GM03348 (cell line): ENCODE measurements around the gene ARHGAP24.
A peak's percentile ranks its signal among the peaks of the same experiment; 100 is the strongest.
"Not testable (repeated sequence)": the region's sequence is repeated elsewhere in the genome, so short reads cannot be mapped to it uniquely, and the experiment has no call there.

Experiments
- DNase-seq: peaks from one replicate; pipeline ENCODE4 v3.0.0; 2012; ENCODE audit warnings: low spot score

ARHGAP24 gene

DNA sequence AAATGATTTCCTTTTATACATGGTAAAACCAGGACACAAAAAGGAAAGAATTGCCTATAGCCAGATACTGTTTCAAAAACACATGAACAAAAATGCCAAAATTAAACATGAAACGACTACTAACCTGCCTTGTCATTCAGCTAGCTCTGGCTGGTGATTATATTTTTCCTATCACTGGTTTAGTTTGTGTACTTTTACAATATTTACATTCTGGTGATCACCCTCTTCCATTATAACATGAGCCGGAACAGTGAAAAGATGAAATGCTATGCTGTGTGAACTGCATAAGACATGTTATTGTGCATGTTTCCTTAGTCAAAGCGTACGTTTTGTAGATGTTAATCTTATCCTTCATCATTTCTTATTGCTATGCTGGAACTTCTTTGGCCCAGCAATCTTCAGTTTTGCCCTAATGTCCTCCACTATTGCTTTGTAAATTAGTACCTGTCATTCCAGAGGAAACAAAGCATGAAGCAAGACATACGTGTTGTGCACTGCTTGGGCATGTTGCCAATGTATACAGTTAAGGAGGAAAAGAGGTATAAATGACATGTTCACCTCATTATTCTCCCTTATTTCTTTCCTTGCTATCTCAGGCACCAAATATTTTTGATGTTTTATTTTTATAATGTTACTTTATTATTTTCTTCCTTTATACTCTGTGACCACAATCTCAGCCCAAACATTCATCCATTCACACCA lies 386.3 kb downstream of the ARHGAP24 start:
- no peak for DNase-seq

DNA sequence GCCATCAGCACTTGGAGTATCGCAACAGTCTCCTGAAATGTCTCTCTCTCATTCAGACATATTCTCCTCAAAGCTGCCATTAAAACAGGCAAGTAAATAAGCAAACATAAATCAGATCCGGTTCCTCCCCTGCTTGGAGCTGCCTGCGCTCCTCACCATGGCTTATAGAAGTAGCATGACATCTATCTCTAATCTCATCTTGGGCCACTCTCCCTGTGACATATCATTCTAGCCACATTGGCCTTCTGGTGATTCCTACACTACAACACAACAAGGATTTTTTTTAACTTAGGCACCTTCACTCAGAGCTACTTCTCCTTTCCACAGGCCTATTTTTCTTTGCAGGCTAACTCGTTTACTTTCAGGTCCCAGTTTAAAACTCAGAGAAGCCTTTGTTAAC lies 387.9 kb downstream of the ARHGAP24 start:
- no peak for DNase-seq

DNA sequence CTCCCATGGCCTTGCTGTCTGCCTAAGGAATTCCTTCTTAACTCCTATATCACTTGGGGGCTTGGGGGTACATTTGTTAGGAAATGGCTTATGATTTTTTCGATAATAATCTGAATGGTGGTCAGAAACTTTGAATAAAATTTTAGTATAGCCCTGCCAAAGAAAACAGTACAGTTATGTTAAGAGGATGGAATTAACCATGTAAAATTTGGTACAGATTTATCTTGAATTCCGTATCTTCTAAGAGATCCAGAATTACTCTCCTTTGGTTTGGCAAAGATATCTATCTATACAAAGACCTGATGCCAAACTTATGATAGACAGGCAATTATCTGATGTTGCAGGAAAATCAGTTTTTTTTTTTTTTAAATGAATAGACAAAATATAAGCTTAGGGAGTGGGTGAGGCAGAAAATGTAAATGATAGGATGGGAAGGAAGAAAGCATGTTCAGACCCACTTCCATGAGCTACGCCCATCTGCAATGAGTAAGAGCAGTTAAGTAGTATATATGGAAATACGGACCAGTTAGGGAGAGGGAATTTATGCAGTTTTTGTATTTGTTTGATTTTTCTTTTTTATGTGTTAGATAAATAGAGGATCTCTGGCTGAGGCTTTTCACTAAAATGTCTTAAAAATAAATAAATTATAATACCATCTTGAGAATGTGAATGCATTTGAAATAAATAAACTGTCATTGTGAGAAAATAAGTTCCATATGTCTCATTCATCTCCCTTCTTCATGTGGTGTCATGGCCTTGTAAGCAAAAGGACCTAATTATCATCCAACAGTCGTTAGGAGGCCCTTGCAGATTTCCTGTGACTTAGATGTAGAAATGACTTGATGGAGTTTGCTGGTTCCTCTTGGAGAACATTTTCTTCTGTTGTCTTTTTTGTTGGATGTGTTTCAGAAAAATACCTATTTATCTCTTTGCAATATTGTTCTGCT lies 389.6 kb downstream of the ARHGAP24 start:
- no peak for DNase-seq

DNA sequence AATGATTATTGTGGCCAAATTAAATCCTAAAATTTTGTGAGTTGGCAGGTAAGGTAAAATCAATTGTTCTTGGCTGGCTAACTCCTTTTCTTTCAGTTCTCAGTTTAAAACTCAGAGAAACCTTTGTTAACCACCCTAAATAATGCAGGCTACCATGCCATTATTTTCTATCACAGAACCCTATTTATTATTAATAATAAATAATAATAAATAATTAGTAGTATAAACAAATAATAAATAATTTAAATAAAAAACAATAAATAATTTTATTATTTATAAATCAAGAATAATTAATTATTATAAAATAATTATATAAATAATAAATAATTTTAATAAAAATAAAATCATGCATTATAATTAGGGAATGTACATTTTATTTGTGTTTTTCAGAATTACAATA lies 390.3 kb downstream of the ARHGAP24 start:
- DNase-seq: no peak

GRCh38 chr4:85866508-85866907 lies 391.6 kb downstream of the ARHGAP24 start:
- DNase-seq: no peak

GRCh38 chr4:85867271-85867670 lies 392.3 kb downstream of the ARHGAP24 start:
- peak; percentile 12 for DNase-seq

DNA sequence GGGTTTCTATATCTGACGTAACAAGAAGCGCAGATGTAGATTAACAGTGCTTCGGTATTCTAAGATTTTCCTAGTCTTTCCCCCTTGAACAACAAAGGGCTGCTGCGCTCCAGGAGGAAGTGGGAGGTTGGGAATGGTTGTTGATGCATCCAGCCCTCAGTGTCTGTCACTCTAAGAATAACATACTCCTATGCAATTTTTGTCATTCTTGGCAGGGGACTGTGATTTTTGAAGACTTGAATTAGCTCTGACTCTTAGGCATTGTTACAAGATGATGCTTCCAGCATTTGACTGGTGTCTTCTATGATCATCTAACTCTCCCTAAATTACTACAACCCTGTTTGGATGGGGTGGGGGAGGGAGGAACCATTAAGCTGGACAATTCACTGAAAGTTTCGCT lies 394.2 kb downstream of the ARHGAP24 start:
- DNase-seq: no peak

- no peak for DNase-seq
Observed at GRCh38 chr4:85870298-85871083, 395.5 kb downstream of the ARHGAP24 start.

- no peak for DNase-seq
Observed at GRCh38 chr4:85873566-85873965, 398.6 kb downstream of the ARHGAP24 start.

GRCh38 chr4:85879518-85879917 lies 404.6 kb downstream of the ARHGAP24 start:
- DNase-seq: no peak

- DNase-seq: no peak
Observed at GRCh38 chr4:85883180-85883579, 408.2 kb downstream of the ARHGAP24 start.

GRCh38 chr4:85884251-85884650 lies 409.3 kb downstream of the ARHGAP24 start:
- DNase-seq: no peak

GRCh38 chr4:85886665-85887064 lies 411.7 kb downstream of the ARHGAP24 start:
- DNase-seq: no peak

GRCh38 chr4:85889314-85889713 lies 414.4 kb downstream of the ARHGAP24 start:
- DNase-seq: no peak

DNA sequence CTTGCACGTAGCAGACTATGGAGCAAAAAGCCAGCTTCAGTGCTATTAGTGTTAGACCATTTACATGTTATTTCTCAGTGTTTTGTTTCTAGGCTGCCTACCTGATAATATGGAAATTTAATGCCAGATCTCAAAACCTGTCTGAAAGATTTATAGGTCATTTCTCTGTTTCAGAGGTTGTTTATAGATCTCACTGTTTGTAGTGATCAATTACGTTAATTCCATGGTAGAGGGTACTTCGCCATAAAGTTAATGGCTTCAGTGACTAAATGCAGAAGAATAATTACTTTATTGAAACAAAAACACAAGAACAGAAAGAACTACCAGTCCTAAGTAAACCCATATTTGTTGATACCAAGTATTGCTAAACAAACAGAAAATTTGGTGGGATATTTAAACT lies 420.8 kb downstream of the ARHGAP24 start:
- DNase-seq: no peak

DNA sequence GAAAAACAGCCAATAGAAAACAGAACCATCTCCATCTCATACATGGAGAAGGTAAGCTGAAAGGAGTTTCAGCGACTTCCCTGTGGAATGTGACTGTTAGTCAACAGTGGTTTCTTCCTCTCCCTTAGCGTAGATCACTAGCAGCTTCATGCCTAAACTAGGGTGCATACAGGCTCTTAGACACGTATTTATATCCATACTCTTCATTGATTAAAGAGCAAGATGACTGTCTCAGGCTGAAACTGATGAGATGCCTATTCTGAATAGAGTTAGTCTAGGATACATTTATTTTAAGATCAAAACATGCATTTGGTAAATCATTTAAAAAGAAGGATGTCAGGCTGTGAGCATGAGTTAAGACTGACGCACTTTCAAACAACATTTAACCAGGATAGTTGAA lies 423.3 kb downstream of the ARHGAP24 start:
- DNase-seq: no peak

DNA sequence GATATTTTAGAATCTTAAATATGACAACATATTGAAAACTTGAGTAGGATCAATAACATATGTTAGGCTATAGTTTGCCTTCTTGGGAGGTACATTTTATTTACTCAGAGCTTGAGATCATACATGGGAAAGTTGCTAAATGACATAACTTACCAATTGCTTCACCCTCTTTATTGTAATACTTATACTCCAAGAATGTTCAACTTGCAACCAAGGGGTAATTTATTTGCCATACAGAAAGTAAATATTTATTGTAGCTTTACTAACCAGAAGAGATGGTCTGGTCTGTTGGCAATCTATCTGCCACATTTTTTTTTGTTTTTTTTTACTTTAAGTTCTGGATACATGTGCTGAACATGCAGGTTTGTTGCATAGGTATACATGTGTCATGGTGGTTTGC lies 426.6 kb downstream of the ARHGAP24 start:
- DNase-seq: no peak

- not testable (repeated sequence) for DNase-seq
Observed at GRCh38 chr4:85902647-85903046, 427.7 kb downstream of the ARHGAP24 start.

- no peak for DNase-seq
Observed at GRCh38 chr4:85905761-85906160, 430.8 kb downstream of the ARHGAP24 start.

- no peak for DNase-seq
Observed at GRCh38 chr4:85907001-85907400, 432.1 kb downstream of the ARHGAP24 start.

GRCh38 chr4:85909851-85910250 lies 434.9 kb downstream of the ARHGAP24 start:
- no peak for DNase-seq

GRCh38 chr4:85910985-85911384 lies 436.0 kb downstream of the ARHGAP24 start:
- no peak for DNase-seq
